Measurements from ENCODE around the gene CMKLR1. TPM values are rescaled to one million over a fixed set of nuclear protein-coding genes. Genes with fewer than 3 reads are reported as not detected.

CMKLR1 gene
- 0.09 TPM in 1 of 2 replicates, not detected in the other for total RNA-seq (ENCODE audit: low replicate concordance)

GRCh38 chr12:108338915-108339657, at the start of gene CMKLR1:
Gene CMKLR1 (minus strand): TSS chr12:108339311. CDS start chr12:108293591, 45,720 bp downstream.
- H3K27ac ChIP-seq, result no peak within 1 kb of the TSS
- H3K27me3 ChIP-seq, result no peaks in the 10 kb centered on the region
- Mint-ChIP-seq H3K27ac (no peak within 1 kb of the TSS), H3K36me3 (no peaks in the 10 kb centered on the region), H3K27me3 (ENCODE audit: insufficient read depth, low read depth) (peaks cover 14% of the 10 kb centered on the region), H3K4me3 (no peak within 1 kb of the TSS), H3K9me3 (peaks cover 3% of the 10 kb centered on the region), H3K4me1 (peaks cover 17% of the 10 kb centered on the region)
- no peak within 1 kb of the TSS for H3K9ac ChIP-seq
- H3K36me3 ChIP-seq, result no peaks in the 10 kb centered on the region
- H3K4me1 ChIP-seq, result peaks cover 10% of the 10 kb centered on the region
- H3K4me2 ChIP-seq, result peak within 1 kb of the TSS; percentile 66
- H3K9me3 ChIP-seq (ENCODE audit: low read depth), result no peaks in the 10 kb centered on the region
- peak; percentile 22 for DNase-seq (ENCODE audit: low spot score)
- H3F3A ChIP-seq (ENCODE audit: low read depth), result no peaks in the 10 kb centered on the region
- peak within 1 kb of the TSS; percentile 7 for H3K4me3 ChIP-seq
- no peaks in the 10 kb centered on the region for H4K20me1 ChIP-seq (ENCODE audit: low read depth)
- TF ChIP-seq EZH2phosphoT487 (IDR thresholded peaks at IDR 0.05) (no peak), CTCF (IDR thresholded peaks at IDR 0.05) (no peak), EZH2 (IDR thresholded peaks at IDR 0.05) (no peak)
- no peaks in the 10 kb centered on the region for H3K79me2 ChIP-seq (ENCODE audit: low read depth)
- peak within 1 kb of the TSS; percentile 65 for H2AFZ ChIP-seq (replicated peaks)

GRCh38 chr12:108387771-108388170, 48.7 kb upstream of the CMKLR1 start:
- peaks cover 3% of the 10 kb centered on the region for H3K27me3 Mint-ChIP-seq (ENCODE audit: insufficient read depth, low read depth)
- DNase-seq (ENCODE audit: low spot score), result no peak

GRCh38 chr12:108386709-108387360, 47.7 kb upstream of the CMKLR1 start:
- no peaks in the 10 kb centered on the region for H3K9me3 ChIP-seq (ENCODE audit: low read depth)

More at GRCh38 chr12:108387771-108388170, 48.7 kb upstream of the CMKLR1 start:
- H3K4me1 ChIP-seq, result peaks cover 12% of the 10 kb centered on the region
- H3K79me2 ChIP-seq (ENCODE audit: low read depth), result no peaks in the 10 kb centered on the region
- no peaks in the 10 kb centered on the region for H3K9me3 Mint-ChIP-seq
- no peak overlapping the region for H3K27ac ChIP-seq
- H3K4me3 Mint-ChIP-seq, result no peak overlapping the region
- peaks cover 2% of the 10 kb centered on the region for H3K4me1 Mint-ChIP-seq
- H3K36me3 Mint-ChIP-seq, result no peaks in the 10 kb centered on the region
- H2AFZ ChIP-seq (replicated peaks), result no peak overlapping the region
- no peak overlapping the region for H3K4me2 ChIP-seq
- TF ChIP-seq CTCF (IDR thresholded peaks at IDR 0.05) (no peak), EZH2phosphoT487 (IDR thresholded peaks at IDR 0.05) (no peak), EZH2 (IDR thresholded peaks at IDR 0.05) (no peak)
- H4K20me1 ChIP-seq (ENCODE audit: low read depth), result no peaks in the 10 kb centered on the region
- H3K4me3 ChIP-seq, result no peak overlapping the region
- no peaks in the 10 kb centered on the region for H3K27me3 ChIP-seq
- H3F3A ChIP-seq (ENCODE audit: low read depth), result peaks cover 17% of the 10 kb centered on the region
- no peaks in the 10 kb centered on the region for H3K36me3 ChIP-seq
- H3K27ac Mint-ChIP-seq, result no peak overlapping the region
- no peak overlapping the region for H3K9ac ChIP-seq
- H3K9me3 ChIP-seq (ENCODE audit: low read depth), result no peaks in the 10 kb centered on the region

More at GRCh38 chr12:108386709-108387360, 47.7 kb upstream of the CMKLR1 start:
- no peaks in the 10 kb centered on the region for H3K79me2 ChIP-seq (ENCODE audit: low read depth)
- H3K27ac ChIP-seq, result no peak overlapping the region
- no peaks in the 10 kb centered on the region for H3K9me3 Mint-ChIP-seq
- H3K27ac Mint-ChIP-seq, result no peak overlapping the region
- TF ChIP-seq EZH2phosphoT487 (IDR thresholded peaks at IDR 0.05) (no peak), EZH2 (IDR thresholded peaks at IDR 0.05) (no peak), CTCF (IDR thresholded peaks at IDR 0.05) (no peak)
- peaks cover 12% of the 10 kb centered on the region for H3K4me1 ChIP-seq
- no peak overlapping the region for H2AFZ ChIP-seq (replicated peaks)
- no peak overlapping the region for H3K4me3 Mint-ChIP-seq
- no peak overlapping the region for H3K4me3 ChIP-seq
- no peaks in the 10 kb centered on the region for H4K20me1 ChIP-seq (ENCODE audit: low read depth)
- no peak overlapping the region for H3K4me2 ChIP-seq
- no peak overlapping the region for H3K9ac ChIP-seq
- H3K36me3 Mint-ChIP-seq, result no peaks in the 10 kb centered on the region
- no peaks in the 10 kb centered on the region for H3K36me3 ChIP-seq
- H3F3A ChIP-seq (ENCODE audit: low read depth), result peaks cover 22% of the 10 kb centered on the region
- peaks cover 1% of the 10 kb centered on the region for H3K4me1 Mint-ChIP-seq
- H3K27me3 ChIP-seq, result no peaks in the 10 kb centered on the region
- DNase-seq (ENCODE audit: low spot score), result no peak
- H3K27me3 Mint-ChIP-seq (ENCODE audit: insufficient read depth, low read depth), result peaks cover 11% of the 10 kb centered on the region

Measured in neural progenitor cell (in vitro differentiated cells).